PC-9 (cell line): ENCODE data around the gene C3. TPM values are rescaled to one million over a fixed set of nuclear protein-coding genes. Genes with fewer than 3 reads are reported as not detected.

ENCODE experiments used
- BruUV-seq: library from RNA; stranded (reverse); fragments of 400-500 nt; replicated peaks from 2 replicates; lab custom pipeline; 2021; lab: Mats Ljungman, UMichigan
- CTCF ChIA-PET: fragments of 300-600 bp; sonication (Branson Sonifier 250); formaldehyde crosslinking; loops from one replicate; lab custom pipeline; 2022; ENCODE audit warnings: antibody characterized with exemption; lab: Charles Lee
- POLR2A ChIA-PET: fragments of 300-600 bp; sonication (Branson Sonifier 250); formaldehyde crosslinking; loops from one replicate; lab custom pipeline; 2022; ENCODE audit warnings: antibody characterized with exemption; ENCODE audit not compliant: unreplicated experiment; lab: Charles Lee
- DNase-seq, 2 experiments: peaks; one replicate each; pipeline versions ENCODE4 v3.0.0 to v3.0.0-alpha.2; 2015 to 2022; ENCODE audit warnings: mixed read lengths in 1 of 2
- H2AFZ ChIP-seq: fragments of 200-600 bp; sonication (generic); 2 replicates; pipeline ENCODE4 v1.8.1; 2017; ENCODE audit warnings: antibody characterized with exemption
- H3F3A ChIP-seq: fragments of 200-600 bp; sonication (generic); 2 replicates; pipeline ENCODE4 v1.8.1; 2017; ENCODE audit warnings: antibody characterized with exemption, mild to moderate bottlenecking, low read depth; ENCODE audit not compliant: insufficient read depth
- H3K27ac ChIP-seq: fragments of 200-600 bp; sonication (generic); 2 replicates; pipeline ENCODE4 v1.6.1; 2016; ENCODE audit warnings: mixed run types
- H3K27me3 ChIP-seq: fragments of 200-600 bp; sonication (generic); 2 replicates; pipeline ENCODE4 v1.6.1; 2016; ENCODE audit warnings: low read depth, mixed run types; ENCODE audit not compliant: insufficient read depth
- H3K36me3 ChIP-seq: fragments of 200-600 bp; sonication (generic); 2 replicates; pipeline ENCODE4 v1.6.1; 2016; ENCODE audit warnings: low read depth, mixed run types
- H3K4me1 ChIP-seq: fragments of 200-600 bp; sonication (generic); replicated peaks from 2 replicates; pipeline ENCODE4 v1.6.1; 2016; ENCODE audit warnings: mixed run types; ENCODE audit not compliant: insufficient read depth
- H3K4me2 ChIP-seq: fragments of 200-600 bp; sonication (generic); 2 replicates; pipeline ENCODE4 v1.6.1; 2017; ENCODE audit warnings: mixed run types
- H3K4me3 ChIP-seq: fragments of 200-600 bp; sonication (generic); 2 replicates; pipeline ENCODE4 v1.6.1; 2016; ENCODE audit warnings: mixed run types
- H3K79me2 ChIP-seq: fragments of 200-600 bp; sonication (generic); 2 replicates; pipeline ENCODE4 v1.6.1; 2017; ENCODE audit warnings: low read depth, mixed run types
- H3K9me2 ChIP-seq: fragments of 200-600 bp; sonication (generic); 2 replicates; pipeline ENCODE4 v1.8.1; 2017; ENCODE audit warnings: mild to moderate bottlenecking; ENCODE audit not compliant: insufficient read depth
- H3K9me3 ChIP-seq: fragments of 200-600 bp; sonication (generic); 2 replicates; pipeline ENCODE4 v1.8.1; 2016; ENCODE audit warnings: low read depth; ENCODE audit not compliant: insufficient read depth
- H4K20me1 ChIP-seq: fragments of 200-600 bp; sonication (generic); 2 replicates; pipeline ENCODE4 v1.8.1; 2017; ENCODE audit not compliant: insufficient read depth
- CTCF ChIP-seq: fragments of 200-600 bp; sonication (generic); conservative IDR thresholded peaks from 2 replicates; pipeline ENCODE4 v1.6.1; 2017; ENCODE audit warnings: mixed run types, antibody characterized with exemption, mild to moderate bottlenecking, moderate library complexity
- EZH2 ChIP-seq: fragments of 200-600 bp; sonication (generic); IDR thresholded peaks from 2 replicates; pipeline ENCODE4 v1.8.0; 2017; ENCODE audit warnings: antibody characterized with exemption, low read depth
- intact Hi-C: fragments of 100-400 bp; cut with micrococcal nuclease; formaldehyde crosslinking; loops from one replicate; pipeline ENCODE4 v1.10.0; 2022; ENCODE audit not compliant: unreplicated experiment
- total RNA-seq: library from RNA; stranded (reverse); gene quantifications from 2 replicates; pipeline ENCODE4 v1.2.3, GENCODE V29; 2021

Gene C3
- total RNA-seq, 1 experiment from 2014 or later = 130 TPM

GRCh38 chr19:6732803-6733337, 12.4 kb upstream of the C3 start:
- TF ChIP-seq CTCF = no peak
- TF ChIP-seq EZH2 = no peak
- no peak overlapping the region for H2AFZ ChIP-seq
- H3K9me3 ChIP-seq = no peaks in the 10 kb centered on the region
- H3K79me2 ChIP-seq = peaks cover 13% of the 10 kb centered on the region; the same call in 1 of the 2 replicates
- H3K4me3 ChIP-seq = no peak overlapping the region
- BruUV-seq = no TSS peak
- no peaks in the 10 kb centered on the region for H4K20me1 ChIP-seq
- ChIA-PET CTCF (no interaction called here), POLR2A (no interaction called here)
- H3K27me3 ChIP-seq = no peaks in the 10 kb centered on the region
- no peaks in the 10 kb centered on the region for H3K9me2 ChIP-seq
- peaks cover under 1% of the 10 kb centered on the region for H3K4me1 ChIP-seq
- no peak overlapping the region for H3K27ac ChIP-seq
- H3K4me2 ChIP-seq = no peak overlapping the region
- intact Hi-C loops = no loop called here
- DNase-seq = no peak
- peaks cover 16% of the 10 kb centered on the region; the same call in 1 of the 2 replicates for H3F3A ChIP-seq
- H3K36me3 ChIP-seq = no peaks in the 10 kb centered on the region

- TF ChIP-seq CTCF = no peak
- TF ChIP-seq EZH2 = no peak
- Histone ChIP-seq H3K79me2 (peaks cover 13% of the 10 kb centered on the region; the same call in 1 of the 2 replicates), H3K4me3 (no peak overlapping the region), H2AFZ (no peak overlapping the region), H3K36me3 (no peaks in the 10 kb centered on the region), H4K20me1 (no peaks in the 10 kb centered on the region), H3K9me3 (no peaks in the 10 kb centered on the region), H3K27me3 (no peaks in the 10 kb centered on the region), H3K4me2 (no peak overlapping the region), H3F3A (peaks cover 14% of the 10 kb centered on the region; the same call in 1 of the 2 replicates), H3K27ac (no peak overlapping the region), H3K4me1 (no peaks in the 10 kb centered on the region; the same call in 1 of the 2 replicates), H3K9me2 (no peaks in the 10 kb centered on the region)
- intact Hi-C loops = no loop called here
- POLR2A ChIA-PET = no interaction called here
- no peak for DNase-seq
- CTCF ChIA-PET = no interaction called here
- no TSS peak for BruUV-seq
Observed at GRCh38 chr19:6731822-6732221, 11.4 kb upstream of the C3 start.

- CTCF ChIA-PET = interaction anchor here (0.6 kb wide), 1 partner anchor 605 kb away, joined by 3 read pairs; no protein-coding TSS in a partner anchor
- no peak overlapping the region for H3K4me2 ChIP-seq
Observed at GRCh38 chr19:6730941-6731670, 10.7 kb upstream of the C3 start.

More at GRCh38 chr19:6730941-6731670, 10.7 kb upstream of the C3 start:
- no peaks in the 10 kb centered on the region for H3K9me3 ChIP-seq
- no peak overlapping the region for H2AFZ ChIP-seq
- H3K79me2 ChIP-seq = peaks cover 12% of the 10 kb centered on the region; the same call in 1 of the 2 replicates
- no peaks in the 10 kb centered on the region for H3K36me3 ChIP-seq
- no TSS peak for BruUV-seq
- POLR2A ChIA-PET = interaction anchor here (0.6 kb wide), 1 partner anchor 254 kb away, joined by 3 read pairs; no protein-coding TSS in a partner anchor
- H3K27ac ChIP-seq = no peak overlapping the region
- TF ChIP-seq CTCF (no peak), EZH2 (no peak)
- no peaks in the 10 kb centered on the region for H3K9me2 ChIP-seq
- intact Hi-C loops = no loop called here
- no peak for DNase-seq
- H4K20me1 ChIP-seq = no peaks in the 10 kb centered on the region
- no peaks in the 10 kb centered on the region for H3K27me3 ChIP-seq
- no peak overlapping the region for H3K4me3 ChIP-seq
- no peaks in the 10 kb centered on the region; the same call in 1 of the 2 replicates for H3K4me1 ChIP-seq
- H3F3A ChIP-seq = peaks cover 10% of the 10 kb centered on the region; the same call in 1 of the 2 replicates
